ENCODE results near the gene MIAT. TPM values are rescaled to one million over a fixed set of nuclear protein-coding genes. Genes with fewer than 3 reads are reported as not detected.
A peak's percentile ranks its signal among the peaks of the same experiment; 100 is the strongest.

The MIAT gene
- total and polyA plus RNA-seq, 9 of the 15 experiments (the other 6 are each of a cell fraction or from before 2014, with no cell fraction given) = 0.03 to 0.93 (median 0.34) TPM

GRCh38 chr22:26632422-26633155 lies 24.8 kb upstream of the MIAT start (continued):
- TF ChIP-seq MTA2 (IDR thresholded peaks at IDR 0.05; ENCODE audit: low read depth) (peak; percentile 88), ZNF511 (CRISPR knock-in tag; IDR thresholded peaks at IDR 0.05) (no peak), HBP1 (CRISPR knock-in tag; IDR thresholded peaks at IDR 0.05) (no peak; the same call in 1 of the 2 replicates), TRIM24 (IDR thresholded peaks at IDR 0.05) (peak; percentile 72 to 73), FOXP4 (CRISPR knock-in tag; IDR thresholded peaks at IDR 0.05; ENCODE audit: borderline replicate concordance) (no peak), CBX5 (IDR thresholded peaks at IDR 0.05; ENCODE audit: borderline replicate concordance, low read depth) (no peak), ATF7 (IDR thresholded peaks at IDR 0.05) (peak; percentile 50), ZNF140 (CRISPR knock-in tag; IDR thresholded peaks at IDR 0.05) (no peak), CBFA2T3 (IDR thresholded peaks at IDR 0.05) (peak; percentile 95), E2F4 (CRISPR knock-in tag; IDR thresholded peaks at IDR 0.05; ENCODE audit: low read depth) (no peak), SIX5 (IDR thresholded peaks at IDR 0.05; ENCODE audit: borderline replicate concordance in 1 of 2, insufficient read depth in 1 of 2, low read depth in 1 of 2, low read length in 2 of 2) (no peak), NFRKB (IDR thresholded peaks at IDR 0.05; ENCODE audit: low read depth) (peak; percentile 83), E4F1 (CRISPR knock-in tag; IDR thresholded peaks at IDR 0.05; ENCODE audit: borderline replicate concordance) (no peak), CBFB (CRISPR knock-in tag; IDR thresholded peaks at IDR 0.05) (no peak), DPF2 (IDR thresholded peaks at IDR 0.05) (peak; percentile 97), TRIM28 (IDR thresholded peaks at IDR 0.05) (no peak), STAT5B (CRISPR knock-in tag; IDR thresholded peaks at IDR 0.05) (no peak), CHD2 (IDR thresholded peaks at IDR 0.05; ENCODE audit: low read depth, low read length) (no peak), HDAC6 (IDR thresholded peaks at IDR 0.05; ENCODE audit: low read depth, low read length) (no peak), ATF2 (CRISPR knock-in tag; IDR thresholded peaks at IDR 0.05) (no peak)
